DND-41 (cell line): ENCODE results near the gene CPSF4L.

ENCODE experiments used
- ATAC-seq: fragments of 200-7000 bp; cut with Tn5 transposase; 3 replicates; pipeline ENCODE4 v1.9.1; 2021; ENCODE audit warnings: low read depth; ENCODE audit not compliant: insufficient read depth
- DNase-seq: peaks from one replicate; pipeline ENCODE4 v3.0.0-alpha.2; 2020
- H2AFZ ChIP-seq: 2 replicates; pipeline ENCODE4 v1.6.0; 2012; ENCODE audit warnings: low read depth, low read length
- H3K27ac ChIP-seq: 2 replicates; pipeline ENCODE4 v1.5.1; 2012; ENCODE audit warnings: low read length, inconsistent platforms
- H3K27me3 ChIP-seq: fragments of 200-600 bp; sonication (generic); 2 replicates; pipeline ENCODE4 v1.6.0; 2012; ENCODE audit warnings: low read length, mild to moderate bottlenecking, inconsistent platforms; ENCODE audit not compliant: insufficient read depth, poor library complexity
- H3K36me3 ChIP-seq: 2 replicates; pipeline ENCODE4 v1.5.1; 2012; ENCODE audit warnings: low read length, inconsistent platforms; ENCODE audit not compliant: insufficient read depth
- H3K4me1 ChIP-seq: 2 replicates; pipeline ENCODE4 v1.5.1; 2012; ENCODE audit warnings: mild to moderate bottlenecking, low read length; ENCODE audit not compliant: insufficient read depth
- H3K4me2 ChIP-seq: 2 replicates; pipeline ENCODE4 v1.6.0; 2012; ENCODE audit warnings: mild to moderate bottlenecking, moderate library complexity, low read length, inconsistent platforms; ENCODE audit not compliant: insufficient read depth
- H3K4me3 ChIP-seq, 2 experiments: fragments of 200-600 bp in 1 of 2; shearing (Covaris generic) in 1 of 2; 2 replicates each; pipeline ENCODE4 v1.5.1; 2012 to 2016; ENCODE audit warnings: inconsistent platforms in 2 of 2, low read length in 2 of 2, mild to moderate bottlenecking in 2 of 2, low read depth in 1 of 2, moderate library complexity in 1 of 2
- H3K79me2 ChIP-seq: 2 replicates; pipeline ENCODE4 v1.6.0; 2012; ENCODE audit warnings: low read length, inconsistent platforms; ENCODE audit not compliant: insufficient read depth
- H3K9ac ChIP-seq: 2 replicates; pipeline ENCODE4 v1.6.0; 2012; ENCODE audit warnings: low read depth, mild to moderate bottlenecking, inconsistent platforms, low read length, moderate library complexity
- H3K9me3 ChIP-seq: 2 replicates; pipeline ENCODE4 v1.5.1; 2012; ENCODE audit warnings: low read length, moderate library complexity, mild to moderate bottlenecking, inconsistent platforms; ENCODE audit not compliant: insufficient read depth, severe bottlenecking
- H4K20me1 ChIP-seq: 2 replicates; pipeline ENCODE4 v1.6.0; 2012; ENCODE audit warnings: low read length; ENCODE audit not compliant: insufficient read depth
- CTCF ChIP-seq: IDR thresholded peaks from 2 replicates; pipeline ENCODE4 v1.5.1; 2012; ENCODE audit warnings: borderline replicate concordance, low read length, moderate library complexity, mild to moderate bottlenecking; ENCODE audit not compliant: poor library complexity, severe bottlenecking; ENCODE audit errors: extremely low read depth
- EZH2 ChIP-seq: IDR thresholded peaks from 3 replicates; pipeline ENCODE4 v1.6.1; 2012; ENCODE audit warnings: borderline replicate concordance, low read depth, mild to moderate bottlenecking, moderate library complexity, low read length, inconsistent platforms; ENCODE audit not compliant: severe bottlenecking

Gene CPSF4L

GRCh38 chr17:73210002-73210678, 51.5 kb downstream of the CPSF4L start:
- TF ChIP-seq CTCF = peak; percentile 22
- no peak for TF ChIP-seq EZH2
- no peak overlapping the region for H2AFZ ChIP-seq
- ATAC-seq (peak; percentile 47; the same call in 1 of the 3 replicates), DNase-seq (no peak)
- H3K4me3 ChIP-seq = no peak overlapping the region
- H4K20me1 ChIP-seq = no peaks in the 10 kb centered on the region
- H3K9ac ChIP-seq = no peak overlapping the region
- no peaks in the 10 kb centered on the region for H3K9me3 ChIP-seq
- H3K79me2 ChIP-seq = peaks cover 17% of the 10 kb centered on the region
- H3K36me3 ChIP-seq = peaks cover 55% of the 10 kb centered on the region
- H3K4me2 ChIP-seq = no peak overlapping the region
- no peaks in the 10 kb centered on the region for H3K27me3 ChIP-seq
- H3K4me1 ChIP-seq = no peaks in the 10 kb centered on the region
- no peak overlapping the region for H3K27ac ChIP-seq

- Histone ChIP-seq H4K20me1 (no peaks in the 10 kb centered on the region), H3K4me1 (no peaks in the 10 kb centered on the region), H3K27ac (no peak overlapping the region), H2AFZ (no peak overlapping the region), H3K36me3 (peaks cover 62% of the 10 kb centered on the region), H3K9me3 (no peaks in the 10 kb centered on the region), H3K9ac (no peak overlapping the region), H3K79me2 (peaks cover 15% of the 10 kb centered on the region), H3K27me3 (no peaks in the 10 kb centered on the region), H3K4me3 (no peak overlapping the region), H3K4me2 (no peak overlapping the region)
- DNase-seq (no peak), ATAC-seq (no peak)
- TF ChIP-seq CTCF (no peak), EZH2 (no peak)
These were observed 52.2 kb downstream of the CPSF4L start for GRCh38 chr17:73209436-73209835.

- Histone ChIP-seq H3K36me3 (peaks cover 68% of the 10 kb centered on the region), H3K4me2 (no peak overlapping the region), H4K20me1 (peaks cover 3% of the 10 kb centered on the region; the same call in 1 of the 2 replicates), H3K9me3 (no peaks in the 10 kb centered on the region), H3K79me2 (peaks cover 13% of the 10 kb centered on the region; the same call in 1 of the 2 replicates), H3K27me3 (no peaks in the 10 kb centered on the region), H3K4me3 (no peak overlapping the region), H3K27ac (no peak overlapping the region), H3K9ac (no peak overlapping the region), H3K4me1 (no peaks in the 10 kb centered on the region), H2AFZ (no peak overlapping the region)
- TF ChIP-seq EZH2 = no peak
- no peak for TF ChIP-seq CTCF
- no peak for ATAC-seq
- no peak for DNase-seq
These were observed 53.4 kb downstream of the CPSF4L start for GRCh38 chr17:73208139-73208827.
